Pulmonary artery endothelial cell (primary cell): Measurements from ENCODE around the gene ECE1. TPM values are rescaled to one million over a fixed set of nuclear protein-coding genes. Genes with fewer than 3 reads are reported as not detected.

Source experiments
- DNase-seq: peaks from one replicate; pipeline ENCODE4 v3.0.0-alpha.2; 2011; ENCODE audit warnings: low read depth, low spot score
- total RNA-seq: library from RNA; depleted of rRNA; stranded (reverse); fragments of >200 nt; gene quantifications from 2 replicates; pipeline ENCODE4 v1.2.3, GENCODE V29; 2014

ECE1 gene
- total RNA-seq, 1 donor from 2014 or later = 371 TPM

DNA sequence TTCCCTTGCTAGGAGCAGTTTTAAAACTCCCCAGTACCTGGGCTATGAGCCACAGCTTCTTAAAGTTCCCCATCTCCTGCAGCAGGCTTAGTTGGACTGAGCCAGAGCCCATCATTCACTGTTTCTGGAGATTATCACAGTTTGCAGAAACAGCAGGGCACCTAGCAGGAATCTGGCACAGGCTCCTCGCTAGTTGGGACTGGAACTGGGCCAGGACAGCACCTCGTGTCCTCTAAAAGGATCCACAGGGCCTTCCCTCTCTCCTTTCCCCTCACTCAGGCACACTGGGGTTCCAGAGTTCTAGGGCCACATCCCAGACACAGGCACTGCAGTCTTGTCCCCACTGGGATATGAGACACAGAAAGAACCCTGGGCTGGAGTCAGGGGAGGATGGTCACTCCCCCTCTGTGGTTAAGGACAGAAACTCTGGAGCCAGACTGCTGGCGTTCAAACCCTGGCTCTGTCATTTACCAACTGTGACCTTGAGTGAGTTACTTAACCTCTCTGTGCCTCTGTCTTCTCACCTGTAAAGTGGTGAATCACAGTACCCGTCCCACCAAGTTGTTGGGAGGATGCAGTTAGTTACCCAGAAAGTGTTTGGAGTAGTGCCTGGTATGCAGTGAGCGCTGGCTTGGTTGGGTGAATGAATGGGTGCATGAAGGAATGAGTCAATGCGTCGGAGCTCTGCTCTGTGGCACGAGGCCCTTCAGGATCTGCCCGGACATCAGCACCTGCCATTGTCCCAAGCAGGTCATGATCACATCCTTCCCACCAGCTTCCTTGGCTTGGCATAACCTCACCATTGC lies 18.8 kb upstream of the ECE1 start:
- no peak for DNase-seq

DNA sequence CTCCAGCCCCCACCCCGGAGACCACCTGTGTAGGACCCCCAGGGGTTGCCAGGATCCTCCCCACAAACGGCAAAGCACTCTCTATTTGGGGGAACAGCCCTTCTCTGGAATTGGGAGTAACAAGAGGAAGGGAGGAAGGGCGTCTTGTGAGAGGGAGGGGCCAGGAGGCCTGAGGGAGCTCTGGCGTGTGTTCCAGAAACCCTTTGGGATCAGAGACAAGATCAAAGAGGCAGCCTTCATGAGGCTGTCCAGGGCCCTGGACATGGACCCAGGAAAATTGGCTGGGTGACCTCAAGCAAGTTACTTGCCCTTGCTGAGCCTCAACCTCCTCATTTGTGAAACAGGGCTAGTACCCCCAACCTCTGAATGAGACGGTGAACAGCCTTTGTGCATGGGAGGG lies 18.1 kb upstream of the ECE1 start:
- no peak for DNase-seq

DNA sequence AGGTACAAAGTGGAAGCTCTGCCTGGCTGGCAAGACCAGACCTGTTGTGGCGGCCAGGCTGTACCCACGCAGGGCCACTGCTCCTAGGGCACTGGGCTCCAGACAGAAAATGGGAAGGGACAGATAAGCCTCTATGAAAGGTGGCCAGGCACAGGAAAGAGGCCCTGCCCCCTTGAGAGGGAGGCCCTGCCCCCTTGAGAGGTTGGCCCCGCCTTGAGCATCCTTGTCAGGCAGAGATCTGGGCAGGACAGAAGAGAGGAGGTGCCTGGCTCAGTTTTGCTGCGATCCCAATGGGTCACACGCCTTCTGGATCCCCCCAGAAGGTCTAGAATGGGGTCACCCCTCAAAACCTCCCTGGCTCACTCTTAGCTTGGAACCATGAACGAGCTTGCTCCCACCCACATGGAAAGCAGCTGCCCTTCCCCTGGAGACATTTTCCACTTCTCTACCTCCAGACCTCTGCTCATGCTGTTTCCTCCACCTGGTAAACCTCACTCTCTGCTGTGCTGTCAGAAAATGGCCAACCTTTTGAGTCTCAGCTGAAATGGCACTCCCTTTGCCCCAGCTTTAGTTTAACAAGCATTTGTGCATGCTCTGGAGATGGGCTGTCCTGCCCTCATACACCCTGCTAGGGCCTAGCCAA lies 17.5 kb upstream of the ECE1 start:
- no peak for DNase-seq

DNA sequence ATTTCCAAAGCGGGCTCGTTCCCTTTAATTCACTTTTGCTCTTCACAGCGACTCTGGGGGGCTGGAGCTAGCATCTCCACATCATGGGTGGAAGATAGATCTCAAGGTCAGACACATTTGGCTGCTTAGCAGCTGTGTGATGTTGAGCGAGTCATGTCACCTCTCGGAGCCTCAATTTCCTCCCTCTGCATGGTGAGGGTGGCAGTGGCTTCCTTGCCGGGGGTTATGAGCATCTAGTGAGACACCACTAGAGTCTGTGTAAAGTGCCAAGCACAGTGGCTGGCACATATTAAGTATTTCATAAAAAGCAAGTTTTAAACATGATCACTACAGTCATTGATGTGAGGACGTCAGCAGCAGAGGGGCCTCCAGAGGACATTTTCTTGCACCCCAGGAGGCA lies 16.9 kb upstream of the ECE1 start:
- no peak for DNase-seq

DNA sequence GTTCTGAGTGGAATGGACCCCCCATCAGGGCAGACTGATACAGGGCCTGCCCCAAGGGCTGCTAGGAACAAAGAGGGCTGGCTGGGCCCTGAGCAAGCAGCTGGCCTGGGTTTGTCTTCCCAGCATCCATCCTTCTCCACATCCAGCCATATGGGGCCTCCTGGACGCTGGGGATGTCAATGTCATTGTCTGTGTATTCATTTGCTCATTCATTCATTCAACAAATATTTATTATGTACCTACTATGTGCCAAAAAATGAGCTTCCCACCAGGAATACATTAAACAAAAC lies 15.6 kb upstream of the ECE1 start:
- DNase-seq = no peak

DNA sequence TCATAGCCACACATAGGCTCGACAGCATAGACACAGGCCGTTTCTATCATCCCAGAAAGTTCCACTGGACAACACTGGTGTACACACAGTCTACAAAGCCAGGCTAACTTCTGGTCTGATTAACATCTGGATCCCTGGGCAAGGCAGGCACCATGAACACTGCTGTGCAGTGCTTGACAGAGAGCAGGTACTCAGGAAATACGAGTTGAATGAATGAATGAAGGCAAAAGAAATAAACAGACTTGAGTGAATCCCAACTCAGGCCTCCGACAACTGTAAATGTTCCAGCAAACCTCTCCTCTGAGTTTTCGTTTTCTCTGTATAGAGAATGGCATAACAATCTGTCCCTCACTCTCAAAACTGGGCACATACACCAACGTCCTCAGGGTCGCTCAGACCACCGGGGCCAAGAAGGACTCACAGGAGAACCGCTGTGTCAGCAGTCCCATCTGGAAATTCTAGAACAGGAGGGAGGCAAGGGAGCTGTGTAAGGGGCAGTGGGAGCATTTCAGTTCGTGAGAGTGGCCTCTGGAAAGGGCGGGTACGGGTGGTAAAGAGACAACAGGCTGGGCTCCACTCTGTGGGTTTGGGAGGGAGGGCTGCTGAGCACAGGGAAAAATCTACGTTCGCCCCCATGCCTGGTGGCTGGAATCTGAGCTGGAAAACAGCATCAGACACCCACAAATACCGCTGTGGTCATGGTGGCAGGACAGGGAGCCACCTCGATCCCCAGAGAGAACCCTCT lies 15.1 kb upstream of the ECE1 start:
- no peak for DNase-seq

DNA sequence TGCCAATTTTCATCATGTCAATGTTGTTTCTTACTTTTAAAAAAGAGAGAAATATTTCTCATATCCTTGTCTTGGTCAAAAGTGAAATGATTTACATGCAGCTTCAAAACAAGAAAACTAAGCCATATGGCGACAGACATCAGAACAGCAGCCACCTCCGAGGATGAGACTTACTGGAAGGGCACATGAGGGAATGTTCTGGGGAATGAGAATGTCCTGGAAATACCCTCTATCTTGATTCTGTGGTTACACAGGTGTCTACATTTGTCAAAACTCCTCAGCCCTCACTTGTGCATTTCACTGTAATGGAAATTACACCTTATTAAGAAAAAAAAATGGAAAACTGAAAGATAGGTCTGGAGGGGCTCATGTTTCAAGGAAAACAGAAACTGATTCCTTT lies 14.2 kb upstream of the ECE1 start:
- DNase-seq = no peak

DNA sequence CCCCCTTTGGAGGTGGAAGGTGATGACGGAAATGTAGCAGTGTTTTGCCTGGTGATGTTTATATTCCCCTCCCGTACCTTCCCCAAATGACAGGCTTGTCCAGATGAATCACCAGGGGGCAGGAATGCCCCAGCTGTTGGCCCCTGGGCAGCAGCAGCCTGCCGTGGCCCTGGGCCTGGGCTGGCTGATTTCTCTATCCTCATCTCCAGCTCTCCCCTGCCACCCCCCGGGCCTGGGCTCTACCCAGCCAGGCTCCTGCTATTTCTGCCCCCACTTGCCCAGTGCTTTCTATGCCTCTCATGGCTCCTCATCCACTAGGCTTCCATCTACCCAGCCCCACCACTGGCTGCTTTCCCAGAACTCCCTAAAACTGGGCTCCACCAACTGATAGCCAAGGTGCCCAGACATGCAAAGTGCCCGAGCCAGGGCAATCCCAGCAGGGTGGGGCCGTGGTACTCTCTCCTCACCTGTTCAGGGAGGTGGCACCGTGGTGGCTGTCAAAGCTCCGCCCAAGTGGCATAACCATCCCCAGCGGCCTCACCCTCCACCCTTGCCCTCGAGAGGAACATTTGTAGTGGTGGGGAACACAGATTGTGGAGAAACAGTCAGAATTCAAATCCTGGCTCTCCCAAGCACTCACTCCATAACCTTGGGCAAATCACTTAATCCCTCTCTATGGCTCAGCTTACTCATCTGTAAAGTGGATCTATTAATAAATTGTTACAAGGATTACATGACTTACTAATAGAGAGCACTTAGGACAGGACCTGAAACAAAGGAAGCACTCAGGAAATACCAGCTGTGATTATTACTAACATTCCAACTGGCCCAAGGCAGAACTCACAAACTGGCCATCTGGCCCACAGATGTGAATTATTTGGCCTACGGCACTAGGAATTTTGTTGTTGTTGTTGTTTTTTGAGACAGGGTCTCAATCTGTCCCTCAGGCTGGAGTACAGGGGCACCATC lies 12.8 kb upstream of the ECE1 start:
- peak; percentile 72 for DNase-seq

DNA sequence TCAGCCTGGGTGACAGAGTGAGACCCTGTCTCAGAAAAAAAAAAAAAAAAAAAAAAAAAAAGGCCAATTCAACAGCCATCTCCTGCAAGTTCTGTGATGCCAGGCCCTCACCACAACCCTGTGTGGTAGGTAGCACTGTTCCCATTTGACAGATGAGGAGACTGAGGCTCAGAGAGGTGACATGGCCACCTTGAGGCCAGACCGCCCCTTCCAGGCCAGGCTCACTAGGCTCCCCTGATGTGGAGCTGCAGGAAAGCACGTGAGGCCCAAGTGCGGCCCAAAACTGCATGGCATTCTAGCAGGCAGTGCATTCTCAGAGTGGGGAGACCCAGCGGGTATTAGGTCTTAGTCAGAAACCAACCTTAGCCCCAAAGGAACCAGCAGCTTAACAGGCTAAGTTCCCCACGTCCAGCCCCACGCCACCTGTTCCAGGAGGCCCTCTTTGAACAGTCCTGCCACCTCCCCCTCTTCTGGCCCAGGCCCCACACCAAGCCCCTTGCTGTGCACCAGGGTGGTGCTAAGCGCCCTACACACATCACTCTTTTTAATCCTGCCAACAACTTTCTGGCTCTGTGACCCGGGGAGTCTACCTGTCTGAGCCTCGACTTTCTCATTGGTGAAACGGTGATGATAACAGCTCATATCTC lies 11.7 kb upstream of the ECE1 start:
- DNase-seq = no peak

DNA sequence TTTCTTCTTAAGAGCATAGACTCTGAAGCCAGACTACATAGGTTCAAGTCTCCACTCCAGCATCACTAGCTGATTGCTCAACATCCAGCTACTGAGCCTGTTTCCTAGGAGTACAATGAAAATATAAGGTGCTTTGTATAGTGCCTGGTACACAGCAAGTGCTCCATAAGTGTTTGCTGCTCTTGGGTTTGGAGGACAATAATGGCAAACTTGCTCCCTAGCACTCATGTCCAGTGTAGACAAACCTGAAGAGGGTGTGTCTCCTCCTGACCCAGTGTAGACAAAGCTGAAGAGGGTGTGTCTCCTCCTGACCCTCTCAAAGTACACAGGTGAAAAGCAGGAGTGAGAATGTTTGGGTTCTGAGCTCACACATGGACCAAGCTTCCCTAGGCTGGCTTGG lies 10.5 kb upstream of the ECE1 start:
- DNase-seq = no peak

DNA sequence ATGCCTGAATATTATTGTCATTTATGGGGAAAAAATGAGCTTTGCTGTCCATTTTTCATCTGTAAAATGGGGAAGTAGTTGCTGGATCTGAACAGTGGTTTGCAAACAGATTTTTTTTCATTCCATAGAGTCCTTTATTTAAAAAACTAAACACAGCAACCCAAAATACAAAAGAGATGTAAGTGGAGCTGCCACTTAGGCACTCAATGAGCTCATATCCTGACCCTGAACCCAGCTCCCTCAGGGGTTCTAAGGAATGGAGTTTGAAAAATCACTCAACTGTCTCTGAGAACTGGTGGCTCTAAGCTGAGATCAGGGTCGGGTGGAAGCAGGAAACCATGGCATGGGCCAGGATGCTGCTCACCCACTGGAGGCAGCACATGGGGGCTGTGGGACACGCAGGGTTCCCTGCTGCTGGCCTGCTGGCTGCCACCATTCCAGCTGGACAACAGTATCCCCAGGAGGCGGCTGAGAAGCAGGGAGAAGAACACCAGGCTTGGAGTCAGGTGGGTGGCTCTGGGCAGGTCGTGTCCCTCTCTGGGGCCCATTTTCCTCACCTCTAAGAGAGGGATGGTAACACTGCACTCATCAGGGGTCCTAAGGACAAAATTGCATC lies 9.6 kb upstream of the ECE1 start:
- no peak for DNase-seq

DNA sequence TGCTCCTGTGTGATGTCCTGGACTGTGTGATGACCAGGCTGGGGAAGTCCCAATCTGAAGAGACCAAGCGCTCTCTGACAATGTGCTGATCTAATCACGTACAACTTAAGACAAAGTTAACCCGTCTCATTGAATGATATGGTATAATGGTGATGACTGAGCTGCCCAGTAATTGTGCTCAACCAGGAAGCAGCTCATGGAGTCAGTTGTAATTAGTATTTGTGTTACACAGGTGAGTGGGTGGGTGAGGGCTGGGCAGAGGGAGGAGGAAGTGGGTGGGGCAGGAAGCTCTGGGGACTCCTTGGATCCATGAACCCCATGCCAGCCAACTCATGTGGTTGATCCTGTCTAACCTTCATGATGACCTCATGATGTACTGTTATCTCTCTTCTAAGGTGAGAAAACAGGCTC lies 8.7 kb upstream of the ECE1 start:
- DNase-seq = no peak

DNA sequence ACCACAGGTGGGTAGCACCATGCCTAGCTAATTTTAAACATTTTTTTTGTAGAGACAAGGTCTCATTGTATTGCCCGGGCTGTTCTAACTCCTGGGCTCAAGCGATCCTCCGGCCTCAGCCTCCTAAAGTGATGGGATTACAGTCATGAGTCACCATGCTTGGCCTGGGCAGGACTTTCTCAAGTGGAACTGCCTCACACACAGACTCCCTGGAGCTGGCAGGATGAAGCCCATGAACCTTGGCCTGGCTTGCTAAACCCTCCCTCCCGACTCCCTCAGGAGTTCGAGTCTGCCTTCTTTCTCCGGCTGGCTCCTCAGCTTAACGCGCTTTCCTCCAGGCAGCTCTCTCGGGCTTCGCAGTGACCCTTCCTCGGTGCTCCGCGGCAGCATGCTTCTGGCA lies 7.7 kb upstream of the ECE1 start:
- DNase-seq = no peak

DNA sequence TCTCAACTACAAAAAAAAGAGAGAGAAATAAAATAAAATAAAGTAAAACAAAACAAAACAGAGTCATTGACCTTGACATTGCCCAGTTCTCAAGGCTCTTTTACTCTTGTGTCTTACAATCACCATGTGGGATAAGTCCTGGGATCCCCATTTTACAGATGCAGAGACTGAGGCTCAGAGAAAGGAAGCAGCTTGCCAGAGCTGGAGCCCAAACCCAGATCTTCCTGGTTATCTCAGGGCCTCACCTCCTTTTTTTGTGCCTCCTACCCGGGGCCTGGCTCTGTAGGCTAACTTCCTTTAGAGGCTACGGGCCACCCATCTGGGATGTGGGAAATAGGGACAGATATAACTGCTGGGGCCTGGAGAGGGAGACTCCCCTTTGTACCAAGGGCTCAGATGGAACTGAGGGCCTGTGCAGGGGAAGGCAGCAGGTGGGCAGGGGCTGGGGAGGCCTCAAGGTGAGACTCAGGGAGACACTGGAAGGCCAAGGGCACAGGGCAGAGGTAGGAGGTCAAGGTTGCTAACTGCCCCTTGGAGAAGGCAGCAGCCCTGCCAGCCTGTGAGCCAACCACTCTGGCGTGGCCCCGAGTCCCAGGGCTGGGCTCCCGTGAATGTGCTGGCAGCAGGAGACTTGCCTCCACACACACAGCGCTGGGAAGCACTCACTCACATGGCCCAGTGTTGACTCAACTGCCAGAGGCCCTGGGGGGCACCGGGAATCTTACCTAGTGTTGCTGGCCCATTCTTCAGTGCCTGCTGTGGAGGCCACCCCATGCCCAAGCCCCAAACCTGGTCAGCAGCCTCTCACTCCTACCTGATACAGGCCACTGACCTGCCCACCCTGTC lies 6.5 kb upstream of the ECE1 start:
- DNase-seq = no peak

DNA sequence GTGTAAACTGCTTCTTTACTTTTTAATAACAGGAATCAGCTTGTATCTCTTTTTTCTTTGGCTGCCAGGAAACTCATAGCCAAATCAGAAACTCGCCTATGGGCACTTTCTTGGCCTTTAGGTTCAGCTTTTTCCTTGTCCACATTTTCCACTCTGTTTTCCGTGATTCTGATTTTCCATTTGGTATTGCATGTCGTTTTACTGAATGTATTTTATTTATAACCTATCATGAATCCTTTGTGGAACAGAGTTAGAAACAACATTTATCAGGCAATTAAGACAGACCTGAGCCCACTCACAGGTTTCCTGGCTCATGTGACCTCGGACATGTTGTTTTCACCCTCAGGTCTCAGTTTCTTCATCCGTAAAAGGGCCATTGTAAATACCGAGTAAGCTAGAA lies 5.3 kb upstream of the ECE1 start:
- DNase-seq = no peak

DNA sequence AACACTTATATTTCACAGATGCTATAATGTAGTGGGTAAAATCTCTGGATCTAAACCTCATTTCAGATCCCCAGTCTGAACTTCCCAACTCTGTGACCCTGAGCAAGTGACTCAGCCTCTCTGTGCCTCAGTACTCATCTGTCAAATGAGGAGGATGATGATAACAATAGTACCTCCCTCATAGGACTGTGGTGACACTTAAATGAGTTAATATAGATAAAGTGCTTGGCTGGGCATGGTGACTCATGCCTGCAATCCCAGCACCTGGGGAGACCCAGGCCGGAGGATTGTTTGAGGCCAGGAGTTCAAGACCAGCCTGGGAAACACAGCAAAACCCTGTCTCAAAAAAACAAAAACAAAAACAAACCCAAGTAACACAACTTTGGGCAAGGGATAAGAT lies 4.7 kb upstream of the ECE1 start:
- no peak for DNase-seq

DNA sequence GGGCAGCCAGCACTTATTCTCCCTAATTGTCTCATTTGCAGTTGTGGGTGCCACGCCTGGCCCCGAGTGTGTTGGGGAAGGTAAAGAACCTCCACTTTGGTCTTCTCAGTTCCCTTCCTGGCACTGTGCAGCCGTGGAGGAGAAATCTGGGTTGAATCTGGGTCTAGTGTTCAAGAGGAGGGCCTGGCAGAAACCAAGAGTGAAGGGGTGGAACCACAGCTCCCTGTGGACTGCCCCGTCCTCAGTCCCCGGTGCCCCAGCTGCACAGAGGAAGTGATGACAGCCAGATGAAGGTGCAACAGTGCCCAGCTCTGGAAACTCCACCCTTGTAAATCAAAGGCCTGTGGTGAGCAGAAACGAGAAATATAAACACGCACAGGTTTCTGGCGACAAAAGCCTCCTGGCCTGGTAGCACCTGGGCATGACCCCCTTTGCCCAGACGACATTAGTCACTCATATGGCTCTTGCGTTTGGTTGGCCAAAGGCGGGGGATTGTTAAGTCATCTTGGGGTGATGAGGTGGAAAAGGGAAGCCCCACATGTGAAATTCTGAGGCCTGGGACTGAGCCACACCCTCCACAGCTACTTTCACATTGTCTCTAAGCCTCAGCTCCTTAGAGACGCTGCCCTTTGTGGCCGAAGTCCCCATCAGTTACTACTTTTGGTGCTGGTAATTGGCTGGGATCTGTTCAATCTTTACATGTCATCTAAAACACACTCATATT lies 4.2 kb upstream of the ECE1 start:
- DNase-seq = no peak

DNA sequence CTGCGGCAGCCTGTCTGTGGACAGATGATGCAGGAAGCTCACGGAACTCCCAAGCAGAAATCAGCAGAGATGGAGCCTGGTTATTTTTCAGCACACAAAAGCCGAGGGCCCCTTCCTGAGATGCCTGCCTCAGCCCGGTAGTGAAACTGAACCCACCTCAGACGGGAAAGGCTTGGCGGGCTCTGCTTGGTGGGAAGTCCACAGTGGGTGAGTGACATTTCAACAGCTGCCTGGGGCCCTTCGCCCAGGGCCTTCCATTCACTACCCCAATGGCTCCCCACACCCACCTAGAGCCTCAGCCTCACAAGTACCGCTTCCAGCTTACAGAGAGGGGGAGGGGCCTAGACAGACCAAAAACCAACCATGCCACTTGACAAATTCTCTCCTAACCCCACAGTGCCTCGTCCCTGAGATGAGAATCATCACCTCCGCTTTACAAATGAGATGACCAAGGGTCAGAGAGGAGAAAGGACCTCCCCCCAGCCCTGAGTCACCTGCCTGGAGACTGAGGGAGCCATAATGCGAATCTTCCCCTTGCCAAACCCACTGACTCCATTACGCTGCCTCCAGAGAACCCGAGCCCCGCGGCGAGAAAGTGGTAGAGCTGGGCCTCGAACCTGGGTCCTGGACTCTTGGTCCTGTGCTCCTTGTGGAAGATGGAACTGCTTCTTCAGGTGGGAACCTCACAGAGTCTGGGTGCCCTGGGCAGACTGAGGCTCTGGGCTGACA lies 3.4 kb upstream of the ECE1 start:
- DNase-seq = no peak
